ENCODE results near the gene MARS1.

The MARS1 gene

GRCh38 chr12:57531836-57532235, 44.0 kb downstream of the MARS1 start:
- no peak for DNase-seq (ENCODE audit: low spot score)

- DNase-seq (ENCODE audit: low spot score): no peak
Observed at GRCh38 chr12:57533108-57533507, 45.2 kb downstream of the MARS1 start.

GRCh38 chr12:57534250-57534649, 46.4 kb downstream of the MARS1 start:
- no peak for DNase-seq (ENCODE audit: low spot score)

- DNase-seq (ENCODE audit: low spot score): peak; percentile 41
Observed at GRCh38 chr12:57534991-57535543, 47.2 kb downstream of the MARS1 start.

GRCh38 chr12:57535764-57536596, 48.1 kb downstream of the MARS1 start:
- peak; percentile 48 for DNase-seq (ENCODE audit: low spot score)

GRCh38 chr12:57536597-57536942, 48.7 kb downstream of the MARS1 start:
- no peak for DNase-seq (ENCODE audit: low spot score)

GRCh38 chr12:57539134-57539768, 51.4 kb downstream of the MARS1 start:
- DNase-seq (ENCODE audit: low spot score): peak; percentile 20

- no peak for DNase-seq (ENCODE audit: low spot score)
Observed at GRCh38 chr12:57541001-57541400, 53.1 kb downstream of the MARS1 start.

- DNase-seq (ENCODE audit: low spot score): no peak
Observed at GRCh38 chr12:57541717-57542116, 53.8 kb downstream of the MARS1 start.

- DNase-seq (ENCODE audit: low spot score): no peak
Observed at GRCh38 chr12:57543581-57543980, 55.7 kb downstream of the MARS1 start.

GRCh38 chr12:57545809-57546437, 58.1 kb downstream of the MARS1 start:
- DNase-seq (ENCODE audit: low spot score): no peak

- peak; percentile 97 for DNase-seq (ENCODE audit: low spot score)
Observed at GRCh38 chr12:57546438-57547287, 58.8 kb downstream of the MARS1 start, which contains the start of gene DCTN2. TSS of gene DCTN2 (minus strand) at chr12:57547192. CDS start at chr12:57547063, 129 bp downstream.

- DNase-seq (ENCODE audit: low spot score): no peak
Observed at GRCh38 chr12:57547288-57548012, 59.6 kb downstream of the MARS1 start.

GRCh38 chr12:57548013-57548315, 60.1 kb downstream of the MARS1 start:
- DNase-seq (ENCODE audit: low spot score): no peak

- no peak for DNase-seq (ENCODE audit: low spot score)
Observed at GRCh38 chr12:57548488-57548887, 60.6 kb downstream of the MARS1 start.

- DNase-seq (ENCODE audit: low spot score): no peak
Observed at GRCh38 chr12:57549203-57549908, 61.5 kb downstream of the MARS1 start.

- no peak for DNase-seq (ENCODE audit: low spot score)
Observed at GRCh38 chr12:57549909-57550640, 62.2 kb downstream of the MARS1 start, which contains the start of gene KIF5A. TSS of gene KIF5A (plus strand) at chr12:57550044. CDS start at chr12:57550272, 228 bp downstream.

- DNase-seq (ENCODE audit: low spot score): no peak
Observed at GRCh38 chr12:57550641-57551549, 63.0 kb downstream of the MARS1 start.
